Smooth muscle cell (in vitro differentiated cells): ENCODE data around the gene TMEM50B. TPM values are rescaled to one million over a fixed set of nuclear protein-coding genes. Genes with fewer than 3 reads are reported as not detected.
A peak's percentile ranks its signal among the peaks of the same experiment; 100 is the strongest.

Experiments
- DNase-seq: peaks from one replicate; lab custom pipeline; 2025; ENCODE audit not compliant: unreplicated experiment; lab: John Stamatoyannopoulos, UW
- H2AFZ ChIP-seq: fragments of 200-600 bp; sonication (generic); 2 replicates; pipeline ENCODE4 v1.6.0; 2016; ENCODE audit warnings: antibody characterized with exemption, low read depth, mild to moderate bottlenecking
- H3F3A ChIP-seq: fragments of 200-600 bp; sonication (generic); 2 replicates; pipeline ENCODE4 v1.6.0; 2017; ENCODE audit warnings: antibody characterized with exemption, low read depth
- H3K27ac ChIP-seq: fragments of 200-600 bp; sonication (generic); 2 replicates; pipeline ENCODE4 v1.5.1; 2016; ENCODE audit warnings: low read depth, mild to moderate bottlenecking
- H3K27me3 ChIP-seq: fragments of 200-600 bp; sonication (generic); 2 replicates; pipeline ENCODE4 v1.6.1; 2016; ENCODE audit warnings: low read depth, mild to moderate bottlenecking
- H3K36me3 ChIP-seq: fragments of 200-600 bp; sonication (generic); 2 replicates; pipeline ENCODE4 v1.5.1; 2016; ENCODE audit warnings: low read depth
- H3K4me1 ChIP-seq: fragments of 200-600 bp; sonication (generic); 2 replicates; pipeline ENCODE4 v1.5.1; 2016; ENCODE audit warnings: low read depth
- H3K4me2 ChIP-seq: fragments of 200-600 bp; sonication (generic); 2 replicates; pipeline ENCODE4 v1.6.0; 2016; ENCODE audit warnings: mild to moderate bottlenecking
- H3K4me3 ChIP-seq: fragments of 200-600 bp; sonication (generic); 2 replicates; pipeline ENCODE4 v1.5.1; 2016; ENCODE audit warnings: mild to moderate bottlenecking
- H3K79me2 ChIP-seq: fragments of 200-600 bp; sonication (generic); 2 replicates; pipeline ENCODE4 v1.6.0; 2016; ENCODE audit warnings: low read depth, mild to moderate bottlenecking
- H3K9ac ChIP-seq: fragments of 200-600 bp; sonication (generic); 2 replicates; pipeline ENCODE4 v1.6.0; 2016; ENCODE audit warnings: low read depth
- H3K9me3 ChIP-seq: fragments of 200-600 bp; sonication (generic); replicated peaks from 2 replicates; pipeline ENCODE4 v1.5.1; 2016; ENCODE audit warnings: low read depth
- H4K20me1 ChIP-seq: fragments of 200-600 bp; sonication (generic); 2 replicates; pipeline ENCODE4 v1.6.0; 2016; ENCODE audit warnings: low read depth
- WGBS: methylation state at CpG from one replicate; pipeline ENCODE4 v1.1.7; 2016; ENCODE audit warnings: low lambda C conversion rate; 5-methylcytosine and 5-hydroxymethylcytosine counted together
- polyA plus RNA-seq: library from polyadenylated mRNA; unstranded; fragments of >200 nt; fragmentation: Nextera tagmentation; extraction: Ambion mirVana; gene quantifications from 2 replicates; pipeline ENCODE4 v1.2.1, GENCODE V29; 2016
- total RNA-seq: library from RNA; depleted of rRNA; stranded (reverse); fragments of >200 nt; gene quantifications from 2 replicates; pipeline ENCODE4 v1.2.3, GENCODE V29; 2014
- TF ChIP-seq, protein P1 (sequence below): fragments of 200-600 bp; sonication (generic); IDR thresholded peaks from 2 replicates; pipeline ENCODE4 v1.5.1; 2017; ENCODE audit warnings: borderline replicate concordance, mild to moderate bottlenecking, antibody characterized with exemption; ENCODE audit not compliant: insufficient read depth, poor library complexity, severe bottlenecking

The TMEM50B gene
- total and polyA plus RNA-seq, 2 experiments from 2014 or later: 31.4 to 42.9 TPM

DNA sequence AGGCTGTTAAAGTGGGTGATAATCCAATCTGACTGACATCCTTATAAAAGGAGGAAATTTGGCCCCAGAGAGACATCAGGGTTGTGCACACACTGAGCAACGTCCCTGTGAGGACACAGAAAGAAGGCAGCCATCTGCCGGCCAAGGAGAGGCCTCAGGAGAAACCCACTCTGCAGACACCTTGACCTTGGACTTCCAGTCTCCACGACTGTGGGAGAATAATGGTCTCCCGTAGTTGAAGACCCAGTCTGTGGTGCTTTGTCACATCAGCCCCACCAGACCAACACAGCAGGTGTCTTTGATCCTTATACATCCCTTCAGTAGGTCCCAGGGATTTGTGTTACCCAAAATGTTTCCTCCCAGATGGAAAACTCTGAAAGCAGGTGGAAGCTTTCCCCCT is 16.0 kb upstream of the TMEM50B start:
- Histone ChIP-seq H3K27me3 (no peaks in the 10 kb centered on the region), H4K20me1 (no peaks in the 10 kb centered on the region), H3K9me3 (no peaks in the 10 kb centered on the region), H3K79me2 (no peaks in the 10 kb centered on the region), H3K36me3 (no peaks in the 10 kb centered on the region), H3K27ac (no peak overlapping the region), H3K9ac (no peak overlapping the region), H3K4me2 (no peak overlapping the region), H3K4me1 (peaks cover 3% of the 10 kb centered on the region), H3K4me3 (no peak overlapping the region), H3F3A (no peaks in the 10 kb centered on the region), H2AFZ (no peak overlapping the region)
- no peak for DNase-seq
- TF ChIP-seq, protein P1, sequence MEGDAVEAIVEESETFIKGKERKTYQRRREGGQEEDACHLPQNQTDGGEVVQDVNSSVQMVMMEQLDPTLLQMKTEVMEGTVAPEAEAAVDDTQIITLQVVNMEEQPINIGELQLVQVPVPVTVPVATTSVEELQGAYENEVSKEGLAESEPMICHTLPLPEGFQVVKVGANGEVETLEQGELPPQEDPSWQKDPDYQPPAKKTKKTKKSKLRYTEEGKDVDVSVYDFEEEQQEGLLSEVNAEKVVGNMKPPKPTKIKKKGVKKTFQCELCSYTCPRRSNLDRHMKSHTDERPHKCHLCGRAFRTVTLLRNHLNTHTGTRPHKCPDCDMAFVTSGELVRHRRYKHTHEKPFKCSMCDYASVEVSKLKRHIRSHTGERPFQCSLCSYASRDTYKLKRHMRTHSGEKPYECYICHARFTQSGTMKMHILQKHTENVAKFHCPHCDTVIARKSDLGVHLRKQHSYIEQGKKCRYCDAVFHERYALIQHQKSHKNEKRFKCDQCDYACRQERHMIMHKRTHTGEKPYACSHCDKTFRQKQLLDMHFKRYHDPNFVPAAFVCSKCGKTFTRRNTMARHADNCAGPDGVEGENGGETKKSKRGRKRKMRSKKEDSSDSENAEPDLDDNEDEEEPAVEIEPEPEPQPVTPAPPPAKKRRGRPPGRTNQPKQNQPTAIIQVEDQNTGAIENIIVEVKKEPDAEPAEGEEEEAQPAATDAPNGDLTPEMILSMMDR: no peak
- WGBS: 72% methylated on average over 4 of the region's 4 CpGs

GRCh38 chr21:33493756-33494155 is 14.0 kb upstream of the TMEM50B start:
- H3K36me3 ChIP-seq: no peaks in the 10 kb centered on the region
- TF ChIP-seq, protein P1: no peak
- H3K9me3 ChIP-seq: no peaks in the 10 kb centered on the region

GRCh38 chr21:33492571-33492970 is 12.8 kb upstream of the TMEM50B start:
- Histone ChIP-seq H3K9me3 (no peaks in the 10 kb centered on the region), H2AFZ (no peak overlapping the region), H3K27ac (no peak overlapping the region), H3K27me3 (no peaks in the 10 kb centered on the region), H3K79me2 (no peaks in the 10 kb centered on the region), H3K36me3 (no peaks in the 10 kb centered on the region), H3K4me2 (no peak overlapping the region), H3K4me1 (peaks cover 5% of the 10 kb centered on the region), H4K20me1 (no peaks in the 10 kb centered on the region), H3K4me3 (no peak overlapping the region), H3F3A (no peaks in the 10 kb centered on the region), H3K9ac (no peak overlapping the region)
- DNase-seq: no peak
- TF ChIP-seq, protein P1: no peak
- WGBS: 93% methylated on average over 2 of the region's 2 CpGs

More at GRCh38 chr21:33493756-33494155, 14.0 kb upstream of the TMEM50B start:
- H4K20me1 ChIP-seq: no peaks in the 10 kb centered on the region
- DNase-seq: no peak
- H3K4me2 ChIP-seq: no peak overlapping the region
- peaks cover 5% of the 10 kb centered on the region for H3K4me1 ChIP-seq
- 95% methylated on average over 3 of the region's 3 CpGs for WGBS
- no peak overlapping the region for H3K27ac ChIP-seq
- no peaks in the 10 kb centered on the region for H3K27me3 ChIP-seq
- H3F3A ChIP-seq: no peaks in the 10 kb centered on the region
- no peak overlapping the region for H3K4me3 ChIP-seq
- no peaks in the 10 kb centered on the region for H3K79me2 ChIP-seq
- H2AFZ ChIP-seq: no peak overlapping the region
- H3K9ac ChIP-seq: no peak overlapping the region

DNA sequence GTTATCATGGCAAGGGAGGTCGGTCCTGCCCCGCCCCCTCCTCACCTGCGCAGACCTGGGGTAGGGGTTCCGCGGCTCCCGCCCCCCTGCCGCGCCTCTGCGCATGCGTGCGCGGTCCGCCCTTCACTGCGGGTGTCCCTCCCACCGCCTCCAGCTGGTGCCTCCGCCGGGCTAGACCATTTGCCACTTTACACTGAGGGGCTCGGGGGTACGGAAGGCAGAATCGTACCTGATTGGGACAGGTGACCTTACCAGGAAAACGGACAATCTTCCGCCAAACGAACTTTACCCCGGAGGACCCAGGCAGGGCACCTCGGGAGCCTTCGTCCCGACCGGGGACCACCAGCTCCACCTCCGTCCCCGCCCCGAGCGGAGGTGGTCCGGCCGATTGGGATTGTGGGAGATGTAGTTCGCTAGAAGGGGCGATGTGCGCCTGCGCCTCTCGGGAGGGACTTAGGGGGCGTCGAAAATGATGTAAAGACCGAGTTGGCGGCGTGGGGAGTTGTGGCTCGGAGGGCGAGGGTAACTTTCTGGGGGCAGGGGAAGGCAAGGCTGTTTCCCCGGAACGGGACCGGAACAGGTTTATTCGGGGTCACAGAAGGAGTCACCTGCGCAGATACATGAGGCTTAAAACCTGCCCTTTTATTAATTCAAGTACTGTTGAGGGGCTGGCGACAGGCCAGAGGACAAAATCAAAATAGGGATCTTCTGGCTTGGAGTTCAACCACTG is 11.8 kb upstream of the TMEM50B start, which contains the start of gene DNAJC28:
Gene DNAJC28, minus strand, starts transcription at position 344 of the 730 bp plus-strand sequence. CDS start 2,323 bp downstream, outside the sequence.
- H3K4me3 ChIP-seq: peak within 1 kb of the TSS; percentile 94
- peak within 1 kb of the TSS; percentile 99 for H2AFZ ChIP-seq
- H3F3A ChIP-seq: no peaks in the 10 kb centered on the region
- H3K27me3 ChIP-seq: no peaks in the 10 kb centered on the region
- WGBS: 1% methylated on average over 42 of the region's 52 CpGs
- H3K79me2 ChIP-seq: no peaks in the 10 kb centered on the region
- peak within 1 kb of the TSS; percentile 98 for H3K4me2 ChIP-seq
- TF ChIP-seq, protein P1: no peak
- DNase-seq: peak; percentile 91
- H3K36me3 ChIP-seq: no peaks in the 10 kb centered on the region
- H3K27ac ChIP-seq: no peak within 1 kb of the TSS
- no peaks in the 10 kb centered on the region for H3K9me3 ChIP-seq
- H4K20me1 ChIP-seq: no peaks in the 10 kb centered on the region
- peaks cover 5% of the 10 kb centered on the region for H3K4me1 ChIP-seq
- peak within 1 kb of the TSS; percentile 79 for H3K9ac ChIP-seq
